Esophagus muscularis mucosa (tissue), 4 donors: ENCODE data around the gene INO80E. TPM values are rescaled to one million over a fixed set of nuclear protein-coding genes. Genes with fewer than 3 reads are reported as not detected.

Experiments used
- DNase-seq: peaks from one replicate; pipeline ENCODE4 v3.0.0-alpha.2; 2017; ENCODE audit errors: extremely low spot score
- H3K27ac ChIP-seq, 4 donors: fragments of 200-600 bp; sonication (generic); replicated peaks in 1 of 4; 1 replicate in 3 of 4; 2 replicates in 1 of 4; pipeline ENCODE4 v1.5.1; 2016 to 2019; ENCODE audit warnings: mild to moderate bottlenecking in 1 of 4
- H3K27me3 ChIP-seq, 4 donors: fragments of 200-600 bp; sonication (generic); one replicate each; pipeline versions ENCODE4 v1.5.1 to v1.6.0; 2016 to 2019
- H3K36me3 ChIP-seq, 4 donors: fragments of 200-600 bp; sonication (generic); one replicate each; pipeline ENCODE4 v1.5.1; 2016 to 2019
- H3K4me1 ChIP-seq, 4 donors: fragments of 200-600 bp; sonication (generic); one replicate each; pipeline ENCODE4 v1.5.1; 2016 to 2019
- H3K4me3 ChIP-seq, 4 donors: fragments of 200-600 bp; sonication (generic); 1 replicate in 2 of 4; 2 replicates in 2 of 4; pipeline ENCODE4 v1.5.1; 2016 to 2019; ENCODE audit warnings: mild to moderate bottlenecking in 4 of 4, moderate library complexity in 1 of 4
- H3K9me3 ChIP-seq, 4 donors: fragments of 200-600 bp; sonication (generic); 1 replicate in 3 of 4; 2 replicates in 1 of 4; pipeline ENCODE4 v1.5.1; 2016 to 2019
- CTCF ChIP-seq, 3 experiments: fragments of 200-600 bp in 2 of 3; fragments of 450-650 bp in 1 of 3; sonication (generic) in 2 of 3; IDR thresholded peaks; one replicate each; pipeline ENCODE4 v1.5.1; 2017 to 2019; ENCODE audit warnings: antibody characterized with exemption in 3 of 3, mild to moderate bottlenecking in 2 of 3, moderate library complexity in 1 of 3
- EP300 ChIP-seq: sonication (generic); formaldehyde crosslinking; IDR thresholded peaks from one replicate; pipeline ENCODE4 v1.6.1; 2017; ENCODE audit warnings: antibody characterized with exemption
- POLR2A ChIP-seq: fragments of 450-650 bp; IDR thresholded peaks from one replicate; pipeline ENCODE4 v1.6.1; 2017; ENCODE audit warnings: antibody characterized with exemption, moderate library complexity, mild to moderate bottlenecking, low read depth
- POLR2AphosphoS5 ChIP-seq, 2 donors: sonication (generic); formaldehyde crosslinking; IDR thresholded peaks; one replicate each; pipeline ENCODE4 v1.6.1; 2017; ENCODE audit warnings: antibody characterized with exemption in 2 of 2
- WGBS: methylation state at CpG from one replicate; pipeline ENCODE4 v1.1.5; 2018; 5-methylcytosine and 5-hydroxymethylcytosine counted together
- intact Hi-C: fragments of 100-400 bp; cut with DNase I; formaldehyde crosslinking; loops from one replicate; pipeline ENCODE4 v1.15.1; 2023
- total RNA-seq, 4 donors: library from RNA; depleted of rRNA; stranded (reverse); fragments of >200 nt; gene quantifications; one replicate each; pipeline versions ENCODE4 v1.1.0 to v1.2.1, GENCODE V29; 2016

INO80E gene
- total RNA-seq, 4 donors from 2014 or later = 38.2 to 58.1 (median 43.5) TPM

GRCh38 chr16:29978564-29979270 is 17.3 kb upstream of the INO80E start:
- no peak overlapping the region for H3K4me3 ChIP-seq
- no peaks in the 10 kb centered on the region for H3K9me3 ChIP-seq
- no peaks in the 10 kb centered on the region for H3K27me3 ChIP-seq
- TF ChIP-seq POLR2AphosphoS5 (IDR thresholded peaks at IDR 0.05) = no peak
- TF ChIP-seq POLR2A = no peak
- peaks cover 57 to 64% (median 60%) of the 10 kb centered on the region in 4 donors for H3K36me3 ChIP-seq
- H3K4me1 ChIP-seq = peaks cover 36 to 48% (median 42%) of the 10 kb centered on the region in 4 donors
- intact Hi-C loops = no loop called here
- no peak overlapping the region for H3K27ac ChIP-seq
- 90% methylated on average over 9 of the region's 9 CpGs for WGBS
- no peak for DNase-seq

- no peak for TF ChIP-seq CTCF (IDR thresholded peaks at IDR 0.05)
- TF ChIP-seq EP300 = no peak
- no peak for TF ChIP-seq POLR2A
- TF ChIP-seq POLR2AphosphoS5 (IDR thresholded peaks at IDR 0.05) = no peak
- Histone ChIP-seq H3K4me3 (no peak overlapping the region), H3K9me3 (no peaks in the 10 kb centered on the region), H3K27me3 (no peaks in the 10 kb centered on the region), H3K4me1 (peaks cover 0 to 12% (median 9%) of the 10 kb centered on the region in 4 donors), H3K36me3 (peaks cover 94 to 100% (median 100%) of the 10 kb centered on the region in 4 donors), H3K27ac (no peak overlapping the region)
- DNase-seq = no peak
- WGBS = 88% methylated on average over 21 of the region's 24 CpGs
- intact Hi-C loops = no loop called here
These were observed 13.3 kb upstream of the INO80E start for GRCh38 chr16:29982560-29983419.

- no peak for TF ChIP-seq POLR2A
- TF ChIP-seq EP300 = no peak
- TF ChIP-seq CTCF (IDR thresholded peaks at IDR 0.05) = no peak
- no peak for TF ChIP-seq POLR2AphosphoS5 (IDR thresholded peaks at IDR 0.05)
- no peak overlapping the region for H3K27ac ChIP-seq
- H3K9me3 ChIP-seq = no peaks in the 10 kb centered on the region
- H3K36me3 ChIP-seq = peaks cover 92 to 100% (median 100%) of the 10 kb centered on the region in 4 donors
- H3K27me3 ChIP-seq = no peaks in the 10 kb centered on the region
- no peak for DNase-seq
- WGBS = 80% methylated on average over 11 of the region's 12 CpGs
- intact Hi-C loops = no loop called here
- H3K4me3 ChIP-seq = no peak overlapping the region
- peaks cover 0 to 5% (median 2%) of the 10 kb centered on the region in 4 donors for H3K4me1 ChIP-seq
These were observed 12.5 kb upstream of the INO80E start for GRCh38 chr16:29983420-29984136.

GRCh38 chr16:29984137-29984763 is 11.8 kb upstream of the INO80E start:
- Histone ChIP-seq H3K36me3 (peaks cover 85 to 100% (median 100%) of the 10 kb centered on the region in 4 donors), H3K9me3 (no peaks in the 10 kb centered on the region), H3K27me3 (no peaks in the 10 kb centered on the region), H3K27ac (no peak overlapping the region), H3K4me3 (no peak overlapping the region), H3K4me1 (no peaks in the 10 kb centered on the region)
- intact Hi-C loops = no loop called here
- no peak for DNase-seq
- TF ChIP-seq CTCF (IDR thresholded peaks at IDR 0.05) (no peak), POLR2AphosphoS5 (IDR thresholded peaks at IDR 0.05) (no peak), POLR2A (no peak), EP300 (no peak)
- WGBS = 79% methylated on average over 6 of the region's 6 CpGs
